ENCODE data around the gene RNU6-9. TPM values are rescaled to one million over a fixed set of nuclear protein-coding genes. Genes with fewer than 3 reads are reported as not detected.

Gene RNU6-9
- total RNA-seq, 1 donor from 2014 or later: not detected

DNA sequence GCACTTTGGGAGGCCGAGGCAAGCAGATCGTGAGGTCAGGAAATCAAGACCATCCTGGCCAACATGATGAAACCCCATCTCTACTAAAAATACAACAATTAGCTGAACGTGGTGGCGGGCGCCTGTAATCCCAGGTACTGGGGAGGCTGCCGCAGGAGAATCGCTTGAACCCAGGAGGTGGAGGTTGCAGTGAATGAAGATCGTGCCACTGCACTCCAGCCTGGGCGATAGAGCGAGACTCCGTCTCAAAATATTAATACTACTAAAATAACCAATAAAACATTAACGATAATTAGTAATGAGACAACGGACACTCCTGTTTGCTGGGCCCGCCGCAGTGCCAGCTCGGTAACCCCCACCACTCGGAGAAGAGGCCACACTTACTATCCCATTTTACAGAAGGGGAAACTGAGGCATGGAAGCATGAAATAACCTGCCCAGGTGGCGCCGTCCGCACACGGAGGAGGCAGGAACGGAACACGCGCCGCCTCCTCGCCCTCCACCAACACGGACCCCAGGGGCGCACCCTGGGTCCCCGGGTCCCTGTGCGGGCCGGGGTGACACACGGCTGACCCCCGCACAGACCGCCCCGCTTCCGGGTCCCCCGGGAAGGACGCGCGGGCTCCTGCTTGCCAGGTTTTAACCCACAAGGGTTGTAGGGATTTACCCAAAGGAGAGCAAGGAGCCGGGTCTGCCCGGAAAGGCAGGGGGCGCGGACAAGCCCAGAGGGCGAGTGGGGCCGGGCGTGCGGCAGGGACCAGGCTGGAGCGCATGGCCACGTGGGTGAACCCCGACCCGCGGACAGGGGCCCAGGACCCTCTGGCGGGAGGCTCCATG, 18.1 kb downstream of the RNU6-9 start:
- H3K36me3 Mint-ChIP-seq (ENCODE audit: low read depth): no peaks in the 10 kb centered on the region
- peak overlapping the region; percentile 63 for H3K4me3 Mint-ChIP-seq (ENCODE audit: unreplicated experiment)
- TF ChIP-seq, protein P1, sequence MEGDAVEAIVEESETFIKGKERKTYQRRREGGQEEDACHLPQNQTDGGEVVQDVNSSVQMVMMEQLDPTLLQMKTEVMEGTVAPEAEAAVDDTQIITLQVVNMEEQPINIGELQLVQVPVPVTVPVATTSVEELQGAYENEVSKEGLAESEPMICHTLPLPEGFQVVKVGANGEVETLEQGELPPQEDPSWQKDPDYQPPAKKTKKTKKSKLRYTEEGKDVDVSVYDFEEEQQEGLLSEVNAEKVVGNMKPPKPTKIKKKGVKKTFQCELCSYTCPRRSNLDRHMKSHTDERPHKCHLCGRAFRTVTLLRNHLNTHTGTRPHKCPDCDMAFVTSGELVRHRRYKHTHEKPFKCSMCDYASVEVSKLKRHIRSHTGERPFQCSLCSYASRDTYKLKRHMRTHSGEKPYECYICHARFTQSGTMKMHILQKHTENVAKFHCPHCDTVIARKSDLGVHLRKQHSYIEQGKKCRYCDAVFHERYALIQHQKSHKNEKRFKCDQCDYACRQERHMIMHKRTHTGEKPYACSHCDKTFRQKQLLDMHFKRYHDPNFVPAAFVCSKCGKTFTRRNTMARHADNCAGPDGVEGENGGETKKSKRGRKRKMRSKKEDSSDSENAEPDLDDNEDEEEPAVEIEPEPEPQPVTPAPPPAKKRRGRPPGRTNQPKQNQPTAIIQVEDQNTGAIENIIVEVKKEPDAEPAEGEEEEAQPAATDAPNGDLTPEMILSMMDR (IDR thresholded peaks at IDR 0.05): no peak
- no peaks in the 10 kb centered on the region for H3K27me3 Mint-ChIP-seq (ENCODE audit: low read depth)
- no peak overlapping the region for H3K27ac Mint-ChIP-seq (ENCODE audit: unreplicated experiment)
- H3K9me3 Mint-ChIP-seq (ENCODE audit: low read depth): no peaks in the 10 kb centered on the region
- H3K4me1 Mint-ChIP-seq (ENCODE audit: low read depth): peaks cover 11% of the 10 kb centered on the region
- no peak for DNase-seq (ENCODE audit: low spot score)

- Mint-ChIP-seq H3K27ac (ENCODE audit: unreplicated experiment) (peak overlapping the region; percentile 45), H3K27me3 (ENCODE audit: low read depth) (no peaks in the 10 kb centered on the region), H3K4me3 (ENCODE audit: unreplicated experiment) (peak overlapping the region; percentile 72), H3K4me1 (ENCODE audit: low read depth) (peaks cover 11% of the 10 kb centered on the region), H3K9me3 (ENCODE audit: low read depth) (no peaks in the 10 kb centered on the region), H3K36me3 (ENCODE audit: low read depth) (no peaks in the 10 kb centered on the region)
- TF ChIP-seq, protein P1 (IDR thresholded peaks at IDR 0.05): no peak
- DNase-seq (ENCODE audit: low spot score): no peak
These were observed 19.1 kb downstream of the RNU6-9 start for GRCh38 chr19:912181-913079.

DNA sequence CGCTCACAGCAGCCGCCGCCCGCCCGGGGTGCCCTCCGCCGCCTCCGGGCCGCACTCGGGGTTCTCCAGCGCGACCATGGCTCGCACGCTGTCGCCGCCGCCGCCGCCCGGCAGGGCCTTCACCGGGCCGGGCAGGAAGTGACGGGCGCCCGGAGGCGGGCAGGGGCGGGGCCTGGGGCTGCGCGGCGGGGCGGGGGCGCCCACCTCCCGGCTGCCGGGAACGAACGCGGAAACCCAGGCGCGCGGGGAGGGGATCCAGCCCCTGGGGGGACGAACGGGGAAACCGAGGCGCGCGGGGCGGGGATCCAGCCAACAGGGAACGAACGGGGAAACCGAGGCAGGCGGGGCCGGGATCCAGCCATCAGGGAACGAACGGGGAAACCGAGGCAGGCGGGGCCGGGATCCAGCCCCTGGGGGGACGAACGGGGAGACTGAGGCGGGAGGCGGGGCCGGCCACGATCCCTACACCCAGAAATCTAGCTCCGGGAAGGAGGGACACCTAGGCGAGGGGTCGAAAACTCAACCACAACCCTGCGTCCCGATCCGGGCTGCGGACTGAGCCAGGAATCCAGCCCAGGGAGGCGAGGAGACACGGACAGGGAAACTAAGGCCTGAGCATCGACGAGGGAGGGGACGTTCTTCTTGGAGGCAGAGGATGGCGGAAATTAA, 19.9 kb downstream of the RNU6-9 start, which contains the start of gene R3HDM4:
TSS of gene R3HDM4 (minus strand) at position 140 of the 669 bp plus-strand sequence. CDS start at position 78, 62 bp downstream.
- Mint-ChIP-seq H3K27me3 (ENCODE audit: low read depth) (peaks cover 2% of the 10 kb centered on the region), H3K27ac (ENCODE audit: unreplicated experiment) (peak within 1 kb of the TSS; percentile 80), H3K9me3 (ENCODE audit: low read depth) (no peaks in the 10 kb centered on the region), H3K36me3 (ENCODE audit: low read depth) (no peaks in the 10 kb centered on the region), H3K4me1 (ENCODE audit: low read depth) (peaks cover 13% of the 10 kb centered on the region), H3K4me3 (ENCODE audit: unreplicated experiment) (peak within 1 kb of the TSS; percentile 72)
- TF ChIP-seq, protein P1 (IDR thresholded peaks at IDR 0.05): no peak
- no peak for DNase-seq (ENCODE audit: low spot score)

- Mint-ChIP-seq H3K27me3 (ENCODE audit: low read depth) (peaks cover 6% of the 10 kb centered on the region), H3K4me1 (ENCODE audit: low read depth) (peaks cover 11% of the 10 kb centered on the region), H3K4me3 (ENCODE audit: unreplicated experiment) (no peak overlapping the region), H3K27ac (ENCODE audit: unreplicated experiment) (no peak overlapping the region), H3K9me3 (ENCODE audit: low read depth) (no peaks in the 10 kb centered on the region), H3K36me3 (ENCODE audit: low read depth) (no peaks in the 10 kb centered on the region)
- peak; percentile 73 for DNase-seq (ENCODE audit: low spot score)
- TF ChIP-seq, protein P1 (IDR thresholded peaks at IDR 0.05): no peak
These were observed 23.5 kb downstream of the RNU6-9 start for GRCh38 chr19:916645-917322.
